ENCODE measurements around the gene MDH1B.

Gene MDH1B

DNA sequence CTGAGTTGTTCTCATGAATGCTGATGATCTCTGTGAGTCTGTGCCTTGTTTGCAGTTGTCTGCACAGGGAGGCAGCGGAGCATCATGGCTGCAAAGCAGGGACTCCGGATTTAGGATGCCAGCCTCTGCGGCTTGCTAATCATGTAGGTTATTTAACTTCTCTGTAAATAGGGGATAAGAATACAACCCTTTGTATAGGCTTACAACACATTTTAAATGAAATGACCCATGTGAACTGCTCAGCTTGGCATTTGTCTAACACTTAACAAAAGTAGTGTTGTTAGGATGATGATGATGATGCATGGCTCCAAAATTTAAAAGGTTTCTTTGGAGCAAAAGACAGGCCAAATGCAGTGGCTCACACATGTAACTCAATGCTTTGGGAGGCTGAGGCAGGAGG, 66.3 kb downstream of the MDH1B start:
- no peak for DNase-seq (ENCODE audit: low read depth in 4 of 4, low spot score in 1 of 4)

- no peak for DNase-seq (ENCODE audit: low read depth in 4 of 4, low spot score in 1 of 4)
These were observed 68.2 kb downstream of the MDH1B start for GRCh38 chr2:206696910-206697309.

DNA sequence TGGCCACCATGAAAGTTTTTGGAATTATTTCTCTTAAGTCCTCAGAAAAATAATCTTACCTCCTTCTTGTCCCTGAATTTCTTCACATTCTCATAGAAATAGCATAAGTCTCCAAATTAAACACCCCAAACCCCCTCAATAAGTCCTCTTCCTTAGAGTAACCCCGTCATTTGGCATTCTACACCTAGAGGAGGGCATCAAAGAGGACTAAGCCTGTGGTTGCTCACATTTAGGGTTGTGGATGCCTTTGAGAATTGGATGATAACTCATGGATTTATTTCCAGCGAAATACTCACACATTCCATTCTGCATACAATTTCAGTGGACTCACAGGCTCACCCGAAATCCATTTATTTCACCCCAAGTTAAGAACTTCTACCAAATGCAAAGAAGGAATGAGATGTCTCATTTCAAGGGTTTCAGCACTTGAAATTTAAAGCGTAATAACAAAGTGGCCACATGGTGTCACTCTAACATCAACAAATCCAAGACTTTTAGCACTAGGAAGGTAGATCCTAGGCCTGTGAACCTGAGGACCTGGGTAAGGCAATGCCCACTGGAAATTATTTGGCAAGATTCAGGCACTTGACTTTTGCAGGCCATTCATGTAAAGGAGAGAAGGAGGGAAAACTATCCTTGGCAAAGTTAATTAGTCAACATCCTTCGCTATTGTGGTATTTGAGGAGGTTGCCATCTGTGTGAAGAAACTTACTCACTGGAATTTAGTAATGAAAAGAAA, 71.6 kb downstream of the MDH1B start:
- DNase-seq (ENCODE audit: low read depth in 4 of 4, low spot score in 1 of 4): peak in 2 of 4 experiments; percentile 3 to 25

- DNase-seq (ENCODE audit: low read depth in 4 of 4, low spot score in 1 of 4): no peak
These were observed 72.2 kb downstream of the MDH1B start for GRCh38 chr2:206692971-206693370.

DNA sequence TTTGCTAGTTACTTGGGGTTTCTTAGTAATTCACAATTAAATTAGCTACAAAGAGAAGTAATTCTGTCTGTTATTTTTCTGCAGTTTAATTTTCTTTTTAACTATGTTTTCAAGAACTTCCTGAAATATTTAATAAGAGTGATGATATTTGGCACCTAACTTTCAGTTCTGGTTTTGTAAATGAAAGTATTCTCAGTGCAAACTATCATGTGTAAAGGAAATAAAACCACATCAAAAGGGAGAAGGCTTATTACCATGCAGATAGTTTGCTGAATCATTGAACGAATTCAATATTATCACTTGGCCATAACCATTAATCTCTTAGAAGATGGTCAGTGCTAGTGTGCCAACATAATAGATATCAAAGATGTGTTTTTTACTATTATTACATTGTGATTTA, 76.1 kb downstream of the MDH1B start:
- no peak for DNase-seq (ENCODE audit: low read depth in 4 of 4, low spot score in 1 of 4)

- no peak for DNase-seq (ENCODE audit: low read depth in 4 of 4, low spot score in 1 of 4)
These were observed 76.7 kb downstream of the MDH1B start for GRCh38 chr2:206688453-206688852.

Measured in stimulated activated CD4-positive, alpha-beta T cell treated with anti-CD3 and anti-CD28 coated beads, Interleukin-1b, Interleukin-23, amount 100 ng/mL, for 24 hours (primary cell).